DMS53 (cell line): Measurements from ENCODE around the gene KCNIP1.
A peak's percentile ranks its signal among the peaks of the same experiment; 100 is the strongest.

Experiments used
- DNase-seq: peaks from one replicate; lab custom pipeline; 2025; lab: John Stamatoyannopoulos, UW

The KCNIP1 gene

GRCh38 chr5:170483701-170484458, 19.9 kb upstream of the KCNIP1 start:
- peak; percentile 23 for DNase-seq

- no peak for DNase-seq
Observed at GRCh38 chr5:170484459-170484831, 19.4 kb upstream of the KCNIP1 start.

- DNase-seq, result no peak
Observed at GRCh38 chr5:170484847-170485615, 18.8 kb upstream of the KCNIP1 start.

- no peak for DNase-seq
Observed at GRCh38 chr5:170485616-170485911, 18.3 kb upstream of the KCNIP1 start.

GRCh38 chr5:170486371-170486770, 17.4 kb upstream of the KCNIP1 start:
- DNase-seq, result no peak

GRCh38 chr5:170488570-170488969, 15.2 kb upstream of the KCNIP1 start:
- no peak for DNase-seq

- no peak for DNase-seq
Observed at GRCh38 chr5:170489199-170489598, 14.6 kb upstream of the KCNIP1 start.

GRCh38 chr5:170490381-170490780, 13.4 kb upstream of the KCNIP1 start:
- no peak for DNase-seq

GRCh38 chr5:170491479-170491878, 12.3 kb upstream of the KCNIP1 start:
- no peak for DNase-seq

- no peak for DNase-seq
Observed at GRCh38 chr5:170493028-170493820, 10.6 kb upstream of the KCNIP1 start.

- no peak for DNase-seq
Observed at GRCh38 chr5:170494041-170494440, 9.8 kb upstream of the KCNIP1 start.

- DNase-seq, result no peak
Observed at GRCh38 chr5:170495825-170496661, 7.8 kb upstream of the KCNIP1 start.

GRCh38 chr5:170496662-170497028, 7.2 kb upstream of the KCNIP1 start:
- DNase-seq, result no peak

- no peak for DNase-seq
Observed at GRCh38 chr5:170497311-170498038, 6.3 kb upstream of the KCNIP1 start.

GRCh38 chr5:170498811-170499351, 4.9 kb upstream of the KCNIP1 start:
- DNase-seq, result no peak

- DNase-seq, result no peak
Observed at GRCh38 chr5:170499621-170500020, 4.2 kb upstream of the KCNIP1 start.

GRCh38 chr5:170501361-170501760, 2.5 kb upstream of the KCNIP1 start:
- DNase-seq, result no peak

GRCh38 chr5:170501931-170502330, 1.9 kb upstream of the KCNIP1 start:
- DNase-seq, result no peak

GRCh38 chr5:170504616-170505266, 921 bp downstream of the KCNIP1 start:
- no peak for DNase-seq

- DNase-seq, result no peak
Observed at GRCh38 chr5:170508036-170508435, 4.2 kb downstream of the KCNIP1 start.
